Neural progenitor cell (in vitro differentiated cells): ENCODE results near the gene H2AZ2.
A peak's percentile ranks its signal among the peaks of the same experiment; 100 is the strongest.

Source experiments
- CTCF ChIP-seq: fragments of 200-600 bp; sonication (generic); IDR thresholded peaks from 2 replicates; pipeline ENCODE4 v1.5.1; 2017; ENCODE audit warnings: antibody characterized with exemption, mild to moderate bottlenecking
- EZH2phosphoT487 ChIP-seq: fragments of 200-600 bp; sonication (generic); IDR thresholded peaks from 2 replicates; pipeline ENCODE4 v1.6.1; 2017; ENCODE audit warnings: antibody characterized with exemption

- TF ChIP-seq CTCF (peak; percentile 4), EZH2phosphoT487 (no peak)
These were observed at the start of gene H2AZ2 for GRCh38 chr7:44847920-44848634.
